Ammon's horn (tissue), 1 donor: ENCODE data around the gene UNC13A.

Experiments used
- DNase-seq: peaks from one replicate; pipeline ENCODE4 v3.0.0-alpha.2; 2016; ENCODE audit warnings: low spot score

Gene UNC13A

DNA sequence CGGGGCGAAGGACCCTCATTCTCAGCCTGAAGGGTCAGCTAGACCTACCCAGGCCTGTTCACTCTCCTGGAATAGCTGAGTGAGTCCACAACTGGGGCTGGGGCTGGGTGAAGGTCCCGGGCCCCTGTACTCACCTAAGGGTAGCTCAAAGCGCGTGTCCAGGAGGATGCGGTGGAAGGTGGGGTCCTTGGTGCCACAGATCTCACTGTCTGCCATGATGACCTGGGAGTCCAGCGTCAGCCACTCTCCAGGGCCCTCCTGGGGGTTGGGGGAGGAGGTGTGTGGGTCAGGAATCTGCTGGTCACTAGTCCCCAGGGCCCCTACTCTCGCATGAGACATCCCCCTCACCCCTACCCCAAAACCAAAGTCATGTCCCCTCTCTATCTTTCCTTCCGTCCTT is 18.7 kb downstream of the UNC13A start:
- no peak for DNase-seq

DNA sequence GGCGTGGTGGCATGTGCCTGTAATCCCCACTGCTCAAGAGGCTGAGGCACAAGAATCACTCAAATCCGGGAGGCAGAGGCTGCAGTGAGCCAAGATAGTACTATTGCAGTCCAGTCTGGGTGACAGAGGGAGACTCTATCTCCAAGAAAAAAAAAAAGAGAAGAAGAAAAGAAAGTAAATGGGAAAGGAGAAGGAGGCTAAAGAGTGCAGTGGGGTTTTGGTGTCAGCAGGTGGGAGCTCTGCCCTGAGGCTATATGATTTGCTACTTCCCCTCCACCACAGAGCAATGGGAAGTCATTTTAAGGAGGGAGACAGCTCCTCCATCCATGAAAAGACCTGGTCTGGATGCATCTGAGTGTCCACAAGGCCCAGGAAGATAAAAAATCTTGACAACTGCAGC is 23.1 kb downstream of the UNC13A start:
- no peak for DNase-seq

GRCh38 chr19:17659996-17660395 is 28.2 kb downstream of the UNC13A start:
- DNase-seq = no peak

- DNase-seq = no peak
Measured at GRCh38 chr19:17658666-17659065, 29.5 kb downstream of the UNC13A start.

- no peak for DNase-seq
Measured at GRCh38 chr19:17658240-17658639, 29.9 kb downstream of the UNC13A start.

GRCh38 chr19:17656970-17657369 is 31.2 kb downstream of the UNC13A start:
- no peak for DNase-seq

DNA sequence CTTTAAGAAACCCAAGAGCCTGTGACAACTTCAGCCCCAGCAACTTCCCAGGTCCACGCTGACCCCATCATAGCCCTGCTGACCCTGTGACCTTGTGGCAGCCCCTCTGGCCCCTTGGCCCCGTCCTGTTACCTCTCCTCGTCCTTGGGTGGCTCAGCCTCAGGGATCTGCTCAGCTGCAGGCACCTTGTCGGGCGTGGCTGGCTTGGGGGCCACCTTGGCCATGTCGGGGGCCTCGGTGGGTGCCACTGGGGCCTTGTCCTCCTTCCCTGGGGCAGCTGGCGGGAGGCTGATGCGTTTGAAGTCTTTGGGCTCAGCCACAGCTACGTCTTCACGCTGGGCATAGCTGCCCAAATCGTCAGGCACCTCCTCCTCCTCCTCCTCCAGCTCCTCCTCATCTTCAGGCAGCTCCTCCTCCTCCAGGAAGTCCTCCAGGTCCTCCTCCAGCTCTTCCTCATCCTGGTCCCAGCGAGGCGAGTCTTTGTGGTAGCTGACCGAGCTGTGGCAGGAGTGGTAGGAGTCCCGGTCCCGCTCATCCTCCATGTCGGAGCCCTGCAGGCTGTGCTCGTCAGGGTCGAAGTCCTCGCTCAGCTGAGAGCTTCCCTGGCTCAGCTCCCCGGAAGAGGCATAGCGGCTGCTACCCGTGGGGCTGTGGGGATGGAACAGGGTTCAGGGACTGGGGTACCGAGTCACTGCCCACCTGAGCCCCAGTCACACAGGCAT is 32.2 kb downstream of the UNC13A start:
- DNase-seq = no peak

DNA sequence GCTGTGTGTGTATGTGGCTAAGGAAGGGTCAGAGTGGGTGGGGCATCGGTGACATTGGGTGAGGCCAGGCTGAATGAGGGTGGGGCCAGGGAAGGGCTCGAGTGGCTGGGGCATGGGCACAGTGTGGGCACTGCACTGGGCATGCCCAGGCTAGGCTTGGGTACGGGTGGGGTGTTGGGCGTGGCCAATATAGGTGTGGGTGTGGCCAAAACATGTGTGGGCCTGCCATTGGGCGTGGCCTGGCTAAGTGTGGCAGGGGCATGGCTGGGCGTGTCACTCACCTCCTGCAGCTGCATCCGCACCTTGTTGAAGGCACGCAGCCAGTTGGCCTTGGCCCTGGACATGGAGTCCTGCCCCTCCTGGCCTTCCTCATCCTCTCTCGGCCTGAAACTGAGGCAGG is 33.2 kb downstream of the UNC13A start:
- no peak for DNase-seq

- no peak for DNase-seq
Measured at GRCh38 chr19:17652627-17653026, 35.5 kb downstream of the UNC13A start.

GRCh38 chr19:17648786-17649185 is 39.4 kb downstream of the UNC13A start:
- DNase-seq = no peak

GRCh38 chr19:17648097-17648660 is 40.0 kb downstream of the UNC13A start:
- no peak for DNase-seq

- no peak for DNase-seq
Measured at GRCh38 chr19:17647071-17648020, 40.8 kb downstream of the UNC13A start.

GRCh38 chr19:17646441-17646840 is 41.7 kb downstream of the UNC13A start:
- no peak for DNase-seq

DNA sequence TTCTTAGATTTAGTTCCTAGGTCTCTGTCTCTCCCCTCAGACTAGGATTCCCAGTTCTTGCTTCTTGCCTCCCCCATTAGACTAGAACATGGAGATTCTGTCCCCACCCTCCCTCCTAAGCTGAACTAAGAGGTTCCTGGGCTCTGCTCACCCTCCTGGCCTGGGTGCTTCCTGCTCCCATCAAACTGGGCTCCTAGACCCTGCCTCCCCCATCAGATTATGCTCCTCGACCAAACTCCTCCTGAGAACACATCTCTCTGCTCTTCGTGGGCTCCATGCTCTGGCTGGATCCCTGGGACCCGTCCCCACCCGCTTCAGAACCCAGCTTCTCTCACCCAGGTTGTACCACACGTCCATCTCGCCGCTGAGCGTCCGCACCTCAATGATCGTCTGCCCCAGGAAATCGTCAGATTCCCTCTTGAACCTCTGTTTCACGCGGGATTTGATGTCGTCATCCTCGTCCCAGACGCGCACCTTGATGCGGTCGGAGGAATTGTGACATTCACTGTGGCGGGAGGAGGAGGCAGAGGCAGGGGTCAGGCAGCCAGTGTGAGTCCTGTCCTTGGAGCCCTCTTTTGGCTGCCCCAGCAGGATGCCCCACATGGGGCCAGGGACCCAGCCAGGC is 42.7 kb downstream of the UNC13A start:
- no peak for DNase-seq

DNA sequence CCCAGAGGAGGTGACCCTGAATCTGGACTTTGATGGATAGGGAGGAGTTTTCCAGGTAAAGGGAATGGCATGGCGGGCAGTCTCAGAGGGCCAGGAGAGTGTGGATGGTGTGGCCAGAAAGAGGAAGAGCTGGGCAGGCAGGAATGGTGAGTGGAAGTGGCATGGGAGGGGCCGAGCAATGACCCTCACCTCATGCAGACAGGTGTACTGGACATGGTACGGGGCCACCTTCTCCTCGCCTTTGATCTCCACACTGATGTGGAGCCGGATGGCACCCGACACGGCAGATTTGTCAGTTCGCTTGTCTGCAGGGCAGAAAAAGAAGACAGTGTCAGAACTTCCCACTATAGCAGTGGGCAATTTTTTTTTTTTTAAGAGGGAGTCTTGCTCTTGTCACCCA is 45.5 kb downstream of the UNC13A start:
- DNase-seq = no peak

DNA sequence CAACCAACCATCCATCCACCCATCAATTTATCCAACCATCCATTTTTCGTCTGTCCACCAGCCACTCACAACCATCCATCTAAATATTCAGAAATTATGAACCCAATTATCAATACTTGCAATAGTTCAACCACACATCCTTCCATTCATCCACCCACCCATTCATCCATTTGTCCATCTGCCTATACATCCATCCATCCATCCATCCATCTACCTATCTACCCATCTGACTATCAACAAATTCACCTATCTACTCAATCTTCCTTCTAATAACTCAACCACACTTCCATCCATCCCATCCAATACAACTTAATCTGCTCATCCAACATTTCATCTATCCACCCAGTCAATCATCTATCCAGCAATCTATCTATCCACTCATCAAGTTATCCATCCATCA is 46.3 kb downstream of the UNC13A start:
- no peak for DNase-seq

DNA sequence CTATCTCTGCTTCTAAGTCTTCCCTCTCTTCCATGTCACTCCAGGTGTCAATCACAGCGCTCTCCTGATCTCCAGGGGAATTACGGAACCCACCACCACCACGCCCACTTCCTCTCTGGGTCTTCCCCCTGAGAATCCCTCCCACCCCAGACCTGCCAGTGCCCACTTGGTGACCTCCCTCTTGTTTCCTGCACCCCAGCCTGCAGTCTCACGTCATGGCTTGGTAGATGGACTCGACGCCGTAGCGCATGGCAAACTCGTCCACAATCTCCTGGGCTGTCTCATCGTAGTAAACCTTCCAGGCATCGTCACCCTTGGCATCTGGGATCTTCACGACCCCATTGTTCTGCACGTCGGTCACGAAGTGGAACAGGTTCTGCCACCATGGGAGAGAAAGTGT is 47.0 kb downstream of the UNC13A start:
- no peak for DNase-seq

- no peak for DNase-seq
Measured at GRCh38 chr19:17633700-17634099, 54.5 kb downstream of the UNC13A start.

DNA sequence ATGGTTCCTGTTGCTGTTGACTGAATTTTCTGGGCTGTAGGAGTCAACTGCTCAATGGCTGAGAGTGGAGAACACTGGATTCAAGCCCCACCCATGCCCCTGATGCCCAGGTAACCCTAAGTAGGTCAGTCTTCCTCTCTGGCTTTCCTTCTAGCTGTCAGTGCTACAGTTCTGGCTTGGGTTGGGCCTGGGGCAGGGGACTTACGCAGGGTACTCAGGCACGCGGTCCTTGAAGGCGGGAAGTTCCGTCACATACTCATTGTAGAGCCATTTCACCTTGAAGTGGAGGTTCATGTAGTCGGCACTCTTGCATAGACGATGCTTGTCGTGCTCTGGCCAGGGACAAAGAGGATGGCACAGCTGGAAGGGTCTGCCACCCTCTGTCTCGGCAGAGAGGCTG is 55.6 kb downstream of the UNC13A start:
- DNase-seq = no peak

DNA sequence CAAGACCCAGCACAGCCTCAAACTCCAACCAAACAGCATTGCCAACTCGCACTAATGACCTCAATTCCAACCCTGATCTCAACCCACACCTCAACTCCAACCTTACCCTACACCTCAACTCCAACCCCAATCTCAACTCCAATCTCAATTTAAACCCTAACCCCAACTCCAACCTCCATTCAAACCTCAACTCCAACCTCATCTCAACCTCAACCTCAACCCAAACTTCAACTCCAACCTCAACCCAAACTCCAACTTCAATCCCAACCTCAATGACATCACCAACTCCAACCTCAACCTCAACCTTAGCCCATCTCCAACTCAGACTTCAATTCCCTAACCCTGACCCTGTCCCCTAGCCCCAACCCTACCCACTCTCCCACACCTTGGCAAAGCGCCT is 58.4 kb downstream of the UNC13A start:
- DNase-seq = no peak

DNA sequence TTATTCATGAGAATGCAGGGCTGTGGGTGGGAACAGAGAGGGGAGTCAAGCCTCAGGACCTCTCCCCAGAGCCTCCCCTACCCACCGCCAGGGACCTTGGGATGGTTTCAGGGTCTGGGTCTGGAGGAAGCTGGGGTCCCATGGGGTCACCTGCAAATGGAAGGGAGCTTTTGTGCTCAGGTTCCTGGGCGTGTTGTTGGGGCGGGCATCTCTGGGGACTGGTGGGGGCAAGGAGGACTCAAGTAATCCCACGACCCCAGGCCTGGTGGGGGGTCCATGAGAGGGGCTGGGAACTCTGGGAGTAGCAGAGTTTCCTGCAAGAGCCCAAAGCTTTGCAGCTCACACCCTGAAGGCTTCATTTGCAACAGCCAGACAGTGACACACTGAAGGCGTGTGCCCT is 60.2 kb downstream of the UNC13A start:
- no peak for DNase-seq

GRCh38 chr19:17627161-17627560 is 61.0 kb downstream of the UNC13A start:
- no peak for DNase-seq
